Tibial nerve (tissue), 4 donors: ENCODE data around the gene KRT72.

Source experiments
- CTCF ChIP-seq, 5 experiments: fragments of 200-600 bp in 3 of 5; fragments of 450-650 bp in 2 of 5; sonication (generic) in 3 of 5; IDR thresholded peaks; one replicate each; pipeline ENCODE4 v1.5.1; 2016 to 2019; ENCODE audit warnings: antibody characterized with exemption in 5 of 5, mild to moderate bottlenecking in 3 of 5, moderate library complexity in 2 of 5
- EP300 ChIP-seq, 2 donors: sonication (generic); formaldehyde crosslinking; IDR thresholded peaks; one replicate each; pipeline ENCODE4 v1.6.1; 2017; ENCODE audit warnings: antibody characterized with exemption in 2 of 2, mild to moderate bottlenecking in 1 of 2

- TF ChIP-seq EP300 (IDR thresholded peaks at IDR 0.05) (no peak), CTCF (IDR thresholded peaks at IDR 0.05) (no peak)
Observed at GRCh38 chr12:52585066-52585465, 16.2 kb downstream of the KRT72 start.
